Endodermal cell (in vitro differentiated cells): ENCODE data around the gene GAP43. TPM values are rescaled to one million over a fixed set of nuclear protein-coding genes. Genes with fewer than 3 reads are reported as not detected.

Experiments
- DNase-seq: peaks from one replicate; pipeline ENCODE4 v3.0.0-alpha.2; 2017
- H3K27ac ChIP-seq: 2 replicates; pipeline ENCODE4 v1.5.1; 2013; ENCODE audit warnings: mild to moderate bottlenecking, low read depth, low read length, moderate library complexity
- H3K27me3 ChIP-seq: 2 replicates; pipeline ENCODE4 v1.6.1; 2013; ENCODE audit warnings: mild to moderate bottlenecking, low read length, moderate library complexity; ENCODE audit not compliant: insufficient read depth, control insufficient read depth, poor library complexity, severe bottlenecking
- H3K36me3 ChIP-seq: 2 replicates; pipeline ENCODE4 v1.7.0; 2013; ENCODE audit warnings: mild to moderate bottlenecking, low read length, moderate library complexity; ENCODE audit not compliant: control insufficient read depth, insufficient read depth
- H3K4me1 ChIP-seq: one replicate; pipeline ENCODE4 v1.7.0; 2013; ENCODE audit warnings: low read length; ENCODE audit not compliant: control insufficient read depth, insufficient read depth
- H3K4me3 ChIP-seq: 2 replicates; pipeline ENCODE4 v1.5.1; 2013; ENCODE audit warnings: mild to moderate bottlenecking, low read length, moderate library complexity
- H3K9ac ChIP-seq: 2 replicates; pipeline ENCODE4 v1.6.1; 2013; ENCODE audit warnings: mild to moderate bottlenecking, low read length, moderate library complexity; ENCODE audit not compliant: poor library complexity, severe bottlenecking; ENCODE audit errors: extremely low read depth
- H3K9me3 ChIP-seq: 2 replicates; pipeline ENCODE4 v1.6.1; 2013; ENCODE audit warnings: mild to moderate bottlenecking, low read length, moderate library complexity; ENCODE audit not compliant: control insufficient read depth
- H3K27ac Mint-ChIP-seq: 2 replicates; pipeline ENCODE4 v1.8.0; 2020; ENCODE audit warnings: mixed read lengths
- H3K27me3 Mint-ChIP-seq: 2 replicates; pipeline ENCODE4 v1.8.0; 2021; ENCODE audit warnings: mild to moderate bottlenecking, mixed read lengths; ENCODE audit not compliant: insufficient read depth
- H3K36me3 Mint-ChIP-seq: 2 replicates; pipeline ENCODE4 v1.8.0; 2020; ENCODE audit warnings: low read depth, mixed read lengths
- H3K4me1 Mint-ChIP-seq: 2 replicates; pipeline ENCODE4 v1.8.0; 2020; ENCODE audit warnings: mixed read lengths
- H3K4me3 Mint-ChIP-seq: 2 replicates; pipeline ENCODE4 v1.8.0; 2020; ENCODE audit warnings: mild to moderate bottlenecking, moderate library complexity, mixed read lengths
- H3K9me3 Mint-ChIP-seq: 2 replicates; pipeline ENCODE4 v1.8.0; 2020; ENCODE audit warnings: mild to moderate bottlenecking, mixed read lengths
- CTCF ChIP-seq: fragments of 200-600 bp; sonication (generic); conservative IDR thresholded peaks from 2 replicates; pipeline ENCODE4 v1.5.0; 2021; ENCODE audit warnings: antibody characterized with exemption, mild to moderate bottlenecking
- WGBS, 2 experiments: methylation state at CpG; one replicate each; pipeline versions ENCODE4 v1.1.5 to v1.1.7; 2013; ENCODE audit warnings: missing lambda C conversion rate in 2 of 2, mixed read lengths in 1 of 2; ENCODE audit not compliant: insufficient coverage in 1 of 2, insufficient read length in 1 of 2; 5-methylcytosine and 5-hydroxymethylcytosine counted together
- total RNA-seq, 2 donors: library from RNA; stranded (reverse); fragmentation: NEBNext Ultra II Directional in 1 of 2; extraction: Animal tissue kit (Norgen Biotek cat#: 25700) in 1 of 2; gene quantifications; 2 replicates in 1 of 2; 3 replicates in 1 of 2; pipeline ENCODE4 v1.2.1, GENCODE V29; 2021

GAP43 gene
- total RNA-seq, 2 donors from 2014 or later, result 1.5 to 8.0 TPM

- no peak for TF ChIP-seq CTCF
- 2 to 6% methylated on average over 3 to 11 of the region's 11 CpGs for WGBS, 2 experiments
- H3K9ac ChIP-seq, result no peak overlapping the region
- Mint-ChIP-seq H3K4me1 (peaks cover 28% of the 10 kb centered on the region), H3K4me3 (peak overlapping the region; percentile 62), H3K27ac (no peak overlapping the region), H3K27me3 (peaks cover 26% of the 10 kb centered on the region), H3K9me3 (no peaks in the 10 kb centered on the region), H3K36me3 (no peaks in the 10 kb centered on the region)
- H3K9me3 ChIP-seq, result no peaks in the 10 kb centered on the region
- peak overlapping the region; percentile 85 for H3K4me3 ChIP-seq
- peaks cover 27% of the 10 kb centered on the region for H3K27me3 ChIP-seq
- no peaks in the 10 kb centered on the region for H3K36me3 ChIP-seq
- H3K27ac ChIP-seq, result no peak overlapping the region
- peaks cover 6% of the 10 kb centered on the region for H3K4me1 ChIP-seq
- DNase-seq, result peak; percentile 73
Observed at GRCh38 chr3:115624029-115624741, 875 bp downstream of the GAP43 start.

- H3K9me3 Mint-ChIP-seq, result no peaks in the 10 kb centered on the region
- H3K36me3 Mint-ChIP-seq, result no peaks in the 10 kb centered on the region
- peak overlapping the region; percentile 85 for H3K4me3 ChIP-seq
- no peak overlapping the region for H3K27ac ChIP-seq
- no peak overlapping the region for H3K9ac ChIP-seq
- H3K4me1 Mint-ChIP-seq, result peaks cover 28% of the 10 kb centered on the region
- peaks cover 26% of the 10 kb centered on the region for H3K27me3 Mint-ChIP-seq
- no peaks in the 10 kb centered on the region for H3K9me3 ChIP-seq
- no peak overlapping the region for H3K27ac Mint-ChIP-seq
- TF ChIP-seq CTCF, result peak; percentile 21
- WGBS, 2 experiments, result 14 to 24% methylated on average over 1 to 5 of the region's 5 CpGs
- peak; percentile 50 for DNase-seq
- peaks cover 6% of the 10 kb centered on the region for H3K4me1 ChIP-seq
- no peaks in the 10 kb centered on the region for H3K36me3 ChIP-seq
- H3K27me3 ChIP-seq, result peaks cover 27% of the 10 kb centered on the region
- peak overlapping the region; percentile 62 for H3K4me3 Mint-ChIP-seq
Observed at GRCh38 chr3:115624901-115625300, 1.6 kb downstream of the GAP43 start.

GRCh38 chr3:115626006-115626409 lies 2.7 kb downstream of the GAP43 start:
- Histone ChIP-seq H3K9ac (no peak overlapping the region), H3K4me1 (peaks cover 6% of the 10 kb centered on the region), H3K27ac (no peak overlapping the region), H3K9me3 (no peaks in the 10 kb centered on the region), H3K27me3 (peaks cover 27% of the 10 kb centered on the region), H3K36me3 (no peaks in the 10 kb centered on the region), H3K4me3 (no peak overlapping the region)
- DNase-seq, result peak; percentile 57
- H3K4me1 Mint-ChIP-seq, result peaks cover 28% of the 10 kb centered on the region
- H3K27ac Mint-ChIP-seq, result no peak overlapping the region
- no peak overlapping the region for H3K4me3 Mint-ChIP-seq
- peaks cover 26% of the 10 kb centered on the region for H3K27me3 Mint-ChIP-seq
- WGBS, 2 experiments, result 29 to 53% methylated on average over 1 to 4 of the region's 5 CpGs
- H3K9me3 Mint-ChIP-seq, result no peaks in the 10 kb centered on the region
- H3K36me3 Mint-ChIP-seq, result no peaks in the 10 kb centered on the region
- peak; percentile 56 for TF ChIP-seq CTCF
